A673 (cell line): ENCODE data around the gene RAB18. TPM values are rescaled to one million over a fixed set of nuclear protein-coding genes. Genes with fewer than 3 reads are reported as not detected.

ENCODE experiments used
- BruUV-seq: library from RNA; stranded (reverse); fragments of 400-500 nt; replicated peaks from 2 replicates; lab custom pipeline; 2021; lab: Mats Ljungman, UMichigan
- CTCF ChIA-PET: fragments of 300-600 bp; sonication (Branson Sonifier 250); formaldehyde crosslinking; loops from one replicate; lab custom pipeline; 2022; ENCODE audit warnings: antibody characterized with exemption; lab: Charles Lee
- POLR2A ChIA-PET: fragments of 300-600 bp; sonication (Branson Sonifier 250); formaldehyde crosslinking; loops from one replicate; lab custom pipeline; 2022; ENCODE audit warnings: antibody characterized with exemption; ENCODE audit not compliant: low non-redundant PET; lab: Charles Lee
- DNase-seq: peaks from one replicate; pipeline ENCODE4 v3.0.0-alpha.2; 2015; ENCODE audit warnings: low spot score
- H3K27ac ChIP-seq: fragments of 200-600 bp; sonication (generic); 2 replicates; pipeline ENCODE4 v1.5.1; 2016; ENCODE audit warnings: mixed run types, low read depth, mild to moderate bottlenecking, mixed read lengths, antibody characterized with exemption, low read length; ENCODE audit not compliant: poor library complexity, severe bottlenecking
- H3K27me3 ChIP-seq: fragments of 200-600 bp; sonication (generic); replicated peaks from 2 replicates; pipeline ENCODE4 v1.6.1; 2017; ENCODE audit warnings: mixed run types, low read depth, mild to moderate bottlenecking, mixed read lengths, antibody characterized with exemption, low read length; ENCODE audit not compliant: insufficient read depth, poor library complexity
- H3K36me3 ChIP-seq: fragments of 200-600 bp; sonication (generic); 2 replicates; pipeline ENCODE4 v1.6.1; 2016; ENCODE audit warnings: mixed run types, mild to moderate bottlenecking, mixed read lengths, antibody characterized with exemption, low read length; ENCODE audit not compliant: insufficient read depth, poor library complexity, severe bottlenecking
- H3K4me1 ChIP-seq: fragments of 200-600 bp; sonication (generic); 2 replicates; pipeline ENCODE4 v1.6.1; 2017; ENCODE audit warnings: mixed run types, mild to moderate bottlenecking, mixed read lengths, antibody characterized with exemption, low read length; ENCODE audit not compliant: insufficient read depth, poor library complexity, severe bottlenecking
- H3K4me3 ChIP-seq: fragments of 200-600 bp; sonication (generic); 2 replicates; pipeline ENCODE4 v1.5.1; 2016; ENCODE audit warnings: low read depth, mixed run types, mild to moderate bottlenecking, mixed read lengths, low read length; ENCODE audit not compliant: poor library complexity, severe bottlenecking
- H3K9me3 ChIP-seq: fragments of 200-600 bp; sonication (generic); 2 replicates; pipeline ENCODE4 v1.6.1; 2016; ENCODE audit warnings: mixed run types, low read depth, mild to moderate bottlenecking, mixed read lengths, antibody characterized with exemption, low read length; ENCODE audit not compliant: poor library complexity, severe bottlenecking
- EZH2 ChIP-seq: fragments of 200-600 bp; sonication (generic); IDR thresholded peaks from 2 replicates; pipeline ENCODE4 v1.6.1; 2017; ENCODE audit warnings: borderline replicate concordance, low read depth, mild to moderate bottlenecking, mixed read lengths, antibody characterized with exemption, low read length; ENCODE audit not compliant: poor library complexity, severe bottlenecking
- intact Hi-C: fragments of 100-400 bp; cut with micrococcal nuclease; formaldehyde crosslinking; loops from one replicate; pipeline ENCODE4 v1.10.0; 2022; ENCODE audit not compliant: unreplicated experiment
- total RNA-seq: library from RNA; stranded (reverse); gene quantifications from 2 replicates; pipeline ENCODE4 v1.2.3, GENCODE V29; 2021
- TF ChIP-seq, protein P1 (sequence below): fragments of 300-800, 200-600 bp; sonication (generic); conservative IDR thresholded peaks from 2 replicates; pipeline ENCODE4 v1.5.1; 2017; ENCODE audit warnings: low read depth, mild to moderate bottlenecking, antibody characterized with exemption, low read length, moderate library complexity, mixed read lengths

The RAB18 gene
- total RNA-seq, 1 experiment from 2014 or later = 110 TPM

DNA sequence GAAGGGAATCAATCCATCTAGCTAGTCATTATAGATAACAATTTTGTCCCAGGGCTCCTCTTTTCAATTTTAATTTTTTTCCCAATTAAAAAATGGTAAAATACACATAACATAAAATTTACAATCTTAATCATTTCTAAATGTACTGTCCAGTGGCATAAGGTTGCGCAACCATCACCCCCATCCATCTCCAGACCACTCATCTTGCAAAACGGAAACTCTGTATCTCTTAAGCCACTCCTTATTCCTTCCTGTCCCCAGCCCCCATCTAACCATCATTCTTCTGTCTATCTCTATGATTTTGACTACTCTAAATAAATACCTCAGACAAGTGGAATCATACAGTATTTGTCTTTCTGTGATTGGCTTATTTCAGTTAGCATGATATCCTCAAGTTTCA lies 46.1 kb upstream of the RAB18 start:
- no TSS peak for BruUV-seq
- no peak for DNase-seq
- Histone ChIP-seq H3K9me3 (no peaks in the 10 kb centered on the region), H3K4me3 (no peak overlapping the region), H3K36me3 (no peaks in the 10 kb centered on the region), H3K27ac (no peak overlapping the region), H3K27me3 (peaks cover 8% of the 10 kb centered on the region), H3K4me1 (no peaks in the 10 kb centered on the region)
- POLR2A ChIA-PET = no interaction called here
- intact Hi-C loops = no loop called here
- TF ChIP-seq EZH2 = no peak
- TF ChIP-seq, protein P1, sequence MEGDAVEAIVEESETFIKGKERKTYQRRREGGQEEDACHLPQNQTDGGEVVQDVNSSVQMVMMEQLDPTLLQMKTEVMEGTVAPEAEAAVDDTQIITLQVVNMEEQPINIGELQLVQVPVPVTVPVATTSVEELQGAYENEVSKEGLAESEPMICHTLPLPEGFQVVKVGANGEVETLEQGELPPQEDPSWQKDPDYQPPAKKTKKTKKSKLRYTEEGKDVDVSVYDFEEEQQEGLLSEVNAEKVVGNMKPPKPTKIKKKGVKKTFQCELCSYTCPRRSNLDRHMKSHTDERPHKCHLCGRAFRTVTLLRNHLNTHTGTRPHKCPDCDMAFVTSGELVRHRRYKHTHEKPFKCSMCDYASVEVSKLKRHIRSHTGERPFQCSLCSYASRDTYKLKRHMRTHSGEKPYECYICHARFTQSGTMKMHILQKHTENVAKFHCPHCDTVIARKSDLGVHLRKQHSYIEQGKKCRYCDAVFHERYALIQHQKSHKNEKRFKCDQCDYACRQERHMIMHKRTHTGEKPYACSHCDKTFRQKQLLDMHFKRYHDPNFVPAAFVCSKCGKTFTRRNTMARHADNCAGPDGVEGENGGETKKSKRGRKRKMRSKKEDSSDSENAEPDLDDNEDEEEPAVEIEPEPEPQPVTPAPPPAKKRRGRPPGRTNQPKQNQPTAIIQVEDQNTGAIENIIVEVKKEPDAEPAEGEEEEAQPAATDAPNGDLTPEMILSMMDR = no peak
- CTCF ChIA-PET = no interaction called here

DNA sequence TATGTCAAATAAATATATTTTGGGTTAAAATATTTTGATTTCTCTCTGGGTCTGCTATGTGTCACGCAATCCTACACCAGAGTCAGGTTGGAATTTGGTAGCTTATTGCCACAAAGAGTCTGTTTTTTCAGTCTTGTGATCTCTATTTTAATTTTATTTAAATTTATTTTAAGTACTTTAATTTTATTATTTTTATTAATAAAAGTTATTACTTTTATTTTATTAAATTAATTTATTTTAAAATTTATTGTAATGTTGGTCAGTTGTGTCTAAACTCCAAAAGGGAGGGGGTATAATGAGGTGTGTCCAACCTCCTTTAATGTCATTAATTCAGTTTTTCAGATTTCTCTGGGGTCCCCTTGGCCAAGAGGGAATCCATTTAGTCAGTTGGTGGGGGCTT lies 42.8 kb upstream of the RAB18 start:
- Histone ChIP-seq H3K4me3 (no peak overlapping the region), H3K27me3 (peaks cover 11% of the 10 kb centered on the region), H3K27ac (no peak overlapping the region), H3K4me1 (no peaks in the 10 kb centered on the region), H3K9me3 (no peaks in the 10 kb centered on the region), H3K36me3 (no peaks in the 10 kb centered on the region)
- POLR2A ChIA-PET = no interaction called here
- DNase-seq = no peak
- CTCF ChIA-PET = no interaction called here
- TF ChIP-seq, protein P1 = no peak
- no peak for TF ChIP-seq EZH2
- intact Hi-C loops = no loop called here
- no TSS peak for BruUV-seq

DNA sequence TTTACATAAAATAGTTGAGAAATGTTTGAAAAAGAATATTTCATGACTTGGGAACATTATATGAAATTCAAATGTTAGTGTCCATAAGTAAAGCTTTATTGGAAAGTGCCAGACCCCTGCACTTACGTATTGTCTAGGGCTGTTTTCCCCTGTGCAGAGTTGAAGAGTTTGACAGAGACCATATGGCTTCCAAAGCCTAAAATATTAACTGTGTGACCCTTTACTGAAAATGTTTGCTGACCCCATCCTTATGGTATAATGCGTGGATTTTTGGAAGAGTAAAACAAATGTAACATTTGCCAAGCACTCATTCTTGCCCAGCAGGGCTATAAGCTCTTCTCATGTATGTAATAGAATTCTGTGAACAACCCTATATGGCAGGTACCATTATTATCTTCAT lies 40.1 kb upstream of the RAB18 start:
- intact Hi-C loops = no loop called here
- Histone ChIP-seq H3K27me3 (peaks cover 2% of the 10 kb centered on the region), H3K27ac (no peak overlapping the region), H3K4me1 (no peaks in the 10 kb centered on the region), H3K9me3 (no peaks in the 10 kb centered on the region), H3K36me3 (no peaks in the 10 kb centered on the region), H3K4me3 (no peak overlapping the region)
- POLR2A ChIA-PET = no interaction called here
- DNase-seq = no peak
- TF ChIP-seq, protein P1 = no peak
- no peak for TF ChIP-seq EZH2
- CTCF ChIA-PET = no interaction called here
- no TSS peak for BruUV-seq
